ENCODE results near the gene ME3.
A peak's percentile ranks its signal among the peaks of the same experiment; 100 is the strongest.

ME3 gene

GRCh38 chr11:86692317-86692716, 19.9 kb upstream of the ME3 start:
- no peak for DNase-seq

DNA sequence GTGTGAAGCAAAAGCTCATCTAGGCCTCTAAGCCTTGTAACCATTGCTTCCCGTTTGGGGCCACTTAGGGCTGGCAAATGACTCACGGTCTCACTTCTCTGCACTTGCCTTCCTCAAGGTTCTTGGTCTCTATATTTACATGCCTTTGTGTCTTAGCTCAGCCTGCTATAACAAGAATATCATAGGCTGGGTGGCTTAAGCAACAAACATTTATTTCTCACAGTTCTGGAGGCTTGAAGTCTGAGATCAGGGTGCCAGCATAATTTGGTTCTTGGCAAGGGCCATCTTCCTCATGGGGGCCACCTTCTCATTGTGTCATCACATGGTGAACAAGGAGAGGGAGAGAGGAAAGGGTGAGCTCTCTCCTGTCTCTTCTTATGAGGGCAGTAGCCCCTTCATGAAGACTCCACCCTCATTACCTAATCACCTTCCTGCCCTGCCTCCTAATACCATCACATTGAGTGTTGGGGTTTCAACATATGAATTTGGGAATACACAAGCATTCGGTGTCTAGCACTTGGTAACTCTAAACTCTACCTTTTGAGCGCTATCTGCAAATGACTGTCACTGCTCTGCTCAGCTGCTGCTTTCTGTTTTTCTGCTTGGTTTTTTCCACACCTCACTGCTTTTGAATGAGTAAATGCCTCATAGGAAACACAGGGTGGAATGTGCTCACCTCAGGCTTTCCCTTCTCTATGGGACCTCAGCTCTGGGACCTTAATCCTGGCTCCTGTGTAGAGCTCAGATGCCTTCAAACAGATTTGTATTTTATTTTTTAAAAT, 16.2 kb upstream of the ME3 start:
- peak; percentile 66 to 81 (median 79) for DNase-seq

DNA sequence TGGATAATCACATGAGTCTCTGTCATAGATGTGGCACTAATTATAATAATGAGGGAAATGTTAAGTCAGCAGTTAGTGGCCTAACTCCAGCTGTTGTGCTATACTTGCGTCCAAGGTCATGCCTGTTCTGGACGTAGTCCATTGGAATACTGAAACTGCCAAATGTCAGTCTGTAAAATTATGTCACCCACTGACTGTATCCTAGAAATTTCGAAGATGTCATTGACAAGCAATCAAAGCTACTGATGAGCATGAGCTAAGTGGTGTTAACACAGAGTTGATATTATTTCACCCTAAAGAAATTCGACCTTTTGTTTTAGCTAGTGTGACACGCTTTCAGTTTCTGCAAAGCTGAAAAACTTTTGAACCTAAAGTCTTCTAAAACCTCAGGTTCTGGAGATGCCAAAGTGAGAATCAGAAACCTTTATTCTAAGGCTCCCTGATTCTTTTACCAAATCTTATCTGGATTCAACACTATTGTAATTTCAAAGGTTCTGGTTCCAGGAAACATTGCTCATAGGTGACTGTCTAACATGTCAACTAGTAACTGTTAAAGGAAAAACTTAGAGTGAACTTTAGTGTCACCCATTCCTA, 14.9 kb upstream of the ME3 start:
- no peak for DNase-seq

DNA sequence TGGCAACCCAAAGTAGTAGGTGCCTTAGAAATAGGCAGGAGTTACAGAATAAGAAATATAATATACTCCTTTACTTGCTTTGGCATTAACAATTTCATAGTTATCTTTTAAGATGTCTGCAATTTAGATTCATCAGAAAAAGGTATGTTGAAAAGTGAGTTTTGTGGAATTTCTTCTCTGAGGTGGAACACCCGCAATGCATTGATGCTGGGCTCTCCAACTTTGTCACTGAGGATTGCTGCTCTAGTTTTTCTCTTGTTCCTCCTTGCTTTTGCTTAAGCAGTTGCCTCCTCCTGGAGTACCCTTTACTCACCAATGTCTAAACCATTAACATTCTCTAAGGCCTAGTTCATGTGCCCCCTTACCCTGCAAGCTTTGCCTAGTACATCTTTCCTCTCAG, 14.1 kb upstream of the ME3 start:
- no peak for DNase-seq

- no peak for DNase-seq
These were observed 9.0 kb upstream of the ME3 start for GRCh38 chr11:86681483-86681756.

GRCh38 chr11:86680716-86681482, 8.5 kb upstream of the ME3 start:
- no peak for DNase-seq

DNA sequence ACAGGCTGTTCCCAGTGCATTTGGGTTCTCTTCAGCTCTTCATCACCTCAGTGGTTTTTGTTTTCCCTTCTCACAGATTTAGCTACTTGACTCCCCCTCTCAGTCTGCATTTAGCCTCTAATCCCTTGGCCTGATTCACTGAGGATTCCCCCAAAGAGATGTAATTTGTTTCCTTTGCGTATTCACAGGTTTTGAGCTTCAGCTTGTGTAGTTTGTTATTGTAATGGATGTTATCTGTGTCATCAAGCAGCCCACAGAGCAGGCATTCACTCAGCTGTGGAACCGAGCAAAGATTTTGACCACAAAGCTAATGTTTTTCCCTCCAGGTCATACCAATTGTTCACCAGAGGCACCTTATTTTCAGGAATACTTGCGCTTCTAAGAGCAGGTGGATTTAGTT, 6.4 kb upstream of the ME3 start:
- no peak for DNase-seq

- DNase-seq: no peak
These were observed 5.9 kb upstream of the ME3 start for GRCh38 chr11:86678296-86678695.

GRCh38 chr11:86676533-86677154, 4.2 kb upstream of the ME3 start:
- peak in 3 of 4 experiments; percentile 21 to 34 (median 30) for DNase-seq

DNA sequence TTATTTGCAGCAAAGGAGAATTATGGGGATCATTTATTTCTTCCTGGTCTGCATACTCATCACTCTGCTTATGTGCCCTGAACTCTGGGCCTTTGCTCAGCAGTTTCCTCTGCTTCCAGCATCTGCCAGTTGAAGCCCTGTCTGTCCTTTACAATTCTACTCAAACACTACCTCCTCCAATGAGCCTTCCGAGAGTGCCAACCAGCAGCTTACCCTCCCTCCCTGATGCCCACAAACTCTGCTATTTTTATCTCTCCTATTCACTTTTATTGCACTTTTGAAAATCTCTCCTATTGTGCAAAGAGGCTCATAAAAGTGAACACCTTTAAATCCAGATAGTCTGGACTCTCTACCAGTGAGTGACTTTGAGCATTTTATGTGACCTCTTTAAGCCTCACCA, 3.6 kb upstream of the ME3 start:
- no peak for DNase-seq

- DNase-seq: peak; percentile 55 to 79 (median 66)
These were observed 2.6 kb upstream of the ME3 start for GRCh38 chr11:86675017-86675416.

DNA sequence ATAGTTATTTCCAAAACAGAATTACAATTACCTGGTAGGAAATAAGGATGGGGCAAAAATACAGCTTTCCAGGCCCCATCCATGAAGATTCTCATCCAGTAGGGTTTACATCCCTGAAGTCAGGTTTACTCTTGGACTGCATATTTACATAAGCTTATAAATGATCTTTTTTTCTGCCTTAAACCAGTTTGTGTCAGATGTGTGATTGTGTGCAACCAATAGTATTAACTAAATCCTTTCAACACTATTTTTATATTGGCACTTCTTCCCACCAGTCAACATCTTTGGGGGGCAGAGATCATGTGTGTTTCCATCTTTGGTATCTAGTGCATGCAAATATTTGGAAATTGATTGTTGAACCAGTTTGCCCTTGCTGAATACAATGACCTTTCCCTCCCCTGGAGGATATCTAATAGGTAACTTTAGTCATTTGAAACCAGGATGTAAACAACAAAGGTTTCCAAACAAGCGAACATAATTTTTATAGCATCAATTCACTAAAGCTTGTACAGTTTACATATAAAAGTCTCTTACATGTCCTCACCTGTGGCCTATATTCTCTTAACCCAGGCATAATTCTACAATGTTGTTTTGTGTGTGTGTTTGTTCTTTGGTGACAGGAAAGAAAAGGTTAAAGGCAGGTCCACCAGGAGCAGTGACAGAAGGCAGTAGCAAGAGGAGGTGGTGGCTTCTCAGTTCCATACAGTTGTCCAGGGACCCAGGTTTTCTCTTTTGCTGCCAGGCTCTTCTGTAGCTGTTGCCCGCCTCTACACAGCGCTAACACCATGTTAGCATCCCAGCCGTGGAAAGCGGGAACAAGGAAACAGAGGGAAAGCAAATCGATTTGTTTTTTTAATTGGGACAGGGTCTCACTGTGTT, 1.7 kb upstream of the ME3 start:
- DNase-seq: no peak

DNA sequence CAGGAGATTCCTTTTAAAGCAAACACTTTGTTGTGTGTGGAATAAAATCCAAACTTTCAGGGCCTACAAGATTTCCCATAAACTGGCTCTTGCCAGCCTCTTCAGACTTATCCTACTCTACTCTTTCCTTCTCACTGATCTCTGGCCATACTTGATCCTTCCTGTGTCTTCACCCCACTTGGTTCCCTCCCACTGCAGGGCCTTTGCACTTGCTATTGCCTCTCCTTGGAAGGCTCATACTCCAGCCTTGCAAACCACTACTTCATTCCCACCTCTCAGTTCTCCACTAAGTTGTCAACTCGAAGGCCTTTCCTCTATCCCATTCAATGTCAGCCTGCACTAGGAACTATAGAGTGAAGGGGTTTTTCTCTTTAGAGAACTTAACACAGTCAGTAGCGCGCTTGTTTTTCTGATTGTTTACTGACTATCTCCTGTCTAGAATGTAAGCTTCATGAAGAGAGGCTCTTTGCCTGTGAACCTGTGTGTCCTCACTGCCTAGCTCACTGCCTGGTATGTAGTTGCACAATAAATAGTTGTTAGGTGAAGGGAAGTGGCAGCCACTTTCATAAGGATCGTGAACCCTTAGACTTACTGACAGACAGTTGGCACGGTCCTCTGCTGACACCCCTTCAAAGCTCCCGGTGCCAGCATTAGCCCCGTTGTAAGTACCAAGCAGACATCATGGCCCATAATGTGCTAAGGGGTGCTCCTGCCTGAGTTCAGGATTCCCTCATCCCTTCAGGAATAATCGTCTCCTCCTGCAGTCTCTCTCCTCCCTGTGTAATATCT, 833 bp upstream of the ME3 start:
- no peak for DNase-seq

GRCh38 chr11:86671531-86672006, 847 bp downstream of the ME3 start:
- peak; percentile 22 to 71 (median 46) for DNase-seq

DNA sequence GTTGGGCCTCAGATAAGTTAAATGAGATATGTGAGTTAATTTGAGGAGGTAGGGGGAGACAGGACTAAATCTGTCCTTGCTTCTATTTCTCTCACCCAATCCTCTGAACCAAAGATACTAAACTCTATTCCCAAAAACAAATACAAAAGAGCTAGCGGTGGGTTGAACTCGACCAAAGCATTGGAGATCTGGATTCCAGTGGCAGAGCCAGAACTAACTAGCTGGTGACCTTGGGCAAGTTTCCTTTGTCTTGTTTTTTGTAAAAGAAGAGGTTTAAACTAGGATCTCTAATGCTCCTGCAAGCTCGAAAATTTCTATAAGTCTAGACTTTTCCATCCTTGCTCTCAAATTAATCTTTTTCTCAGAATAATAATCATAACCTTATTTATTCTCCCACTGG, 1.5 kb downstream of the ME3 start:
- no peak for DNase-seq

- DNase-seq: no peak
These were observed 2.2 kb downstream of the ME3 start for GRCh38 chr11:86670181-86670580.

DNA sequence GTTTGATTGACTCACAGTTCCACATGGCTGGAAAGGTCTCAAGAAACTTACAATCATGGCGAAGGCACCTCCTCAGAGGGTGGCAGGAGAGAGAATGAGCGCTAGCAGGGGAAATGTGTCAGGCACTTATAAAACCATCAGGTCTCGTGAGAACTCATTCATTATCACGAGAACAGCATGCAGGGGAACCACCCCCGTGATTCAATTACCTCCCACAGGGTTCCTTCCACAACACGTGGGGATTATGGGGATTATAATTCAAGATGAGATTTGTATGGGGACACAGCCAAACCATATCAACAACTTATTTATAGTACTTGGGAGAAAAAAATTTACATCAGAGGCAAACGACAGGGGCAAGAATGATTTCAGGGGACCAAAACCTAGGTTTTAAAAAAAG, 3.0 kb downstream of the ME3 start:
- DNase-seq: no peak

- no peak for DNase-seq
These were observed 3.5 kb downstream of the ME3 start for GRCh38 chr11:86668929-86669328.

GRCh38 chr11:86666193-86666592, 6.2 kb downstream of the ME3 start:
- DNase-seq: no peak

- no peak for DNase-seq
These were observed 7.5 kb downstream of the ME3 start for GRCh38 chr11:86664930-86665329.

- DNase-seq: no peak
These were observed 8.7 kb downstream of the ME3 start for GRCh38 chr11:86663761-86664160.

- DNase-seq: no peak
These were observed 9.1 kb downstream of the ME3 start for GRCh38 chr11:86663291-86663690.
